NB4 (cell line): ENCODE measurements around the gene GGTA1.

Source experiments
- DNase-seq: peaks from one replicate; pipeline ENCODE4 v3.0.0; 2010; ENCODE audit warnings: low read depth
- H3K4me3 ChIP-seq: one replicate; pipeline ENCODE4 v1.5.1; 2011; ENCODE audit warnings: mild to moderate bottlenecking, low read depth, low read length, moderate library complexity
- MYC ChIP-seq: IDR thresholded peaks from 2 replicates; pipeline ENCODE4 v1.6.1; 2011; ENCODE audit warnings: low read depth, low read length
- POLR2A ChIP-seq: IDR thresholded peaks from 2 replicates; pipeline ENCODE4 v1.6.1; 2011; ENCODE audit warnings: mild to moderate bottlenecking; ENCODE audit not compliant: insufficient read length; ENCODE audit errors: extremely low read depth
- TF ChIP-seq, protein P1 (sequence below): IDR thresholded peaks from 2 replicates; pipeline ENCODE4 v1.6.1; 2011; ENCODE audit warnings: low read depth, low read length
- TF ChIP-seq, protein P2 (sequence below): IDR thresholded peaks from one replicate; pipeline ENCODE4 v1.5.1; 2012; ENCODE audit warnings: low read depth, low read length

GGTA1 gene

DNA sequence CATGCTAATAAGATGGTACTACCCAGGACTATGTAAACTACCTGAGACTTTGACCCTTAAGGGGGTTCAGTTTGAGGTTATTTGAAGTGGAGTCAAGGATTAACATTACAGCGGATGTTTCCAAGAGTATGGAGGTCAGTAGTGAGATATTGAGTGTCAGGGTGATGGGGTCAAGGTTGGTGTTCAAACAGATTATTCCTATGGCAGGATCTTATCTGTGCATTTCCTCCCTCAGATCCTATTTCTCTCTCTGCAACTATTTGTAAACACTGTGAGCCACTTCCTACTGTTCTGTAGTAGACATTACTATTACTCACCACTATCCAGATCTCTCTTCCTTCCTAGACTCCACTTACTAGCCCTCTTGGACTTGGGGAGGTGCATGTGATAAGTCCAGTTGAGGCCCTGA, 75.6 kb downstream of the GGTA1 start:
- DNase-seq, result no peak
- TF ChIP-seq POLR2A, result no peak
- TF ChIP-seq, protein P1, sequence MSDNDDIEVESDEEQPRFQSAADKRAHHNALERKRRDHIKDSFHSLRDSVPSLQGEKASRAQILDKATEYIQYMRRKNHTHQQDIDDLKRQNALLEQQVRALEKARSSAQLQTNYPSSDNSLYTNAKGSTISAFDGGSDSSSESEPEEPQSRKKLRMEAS, result no peak
- TF ChIP-seq MYC, result no peak
- TF ChIP-seq, protein P2, sequence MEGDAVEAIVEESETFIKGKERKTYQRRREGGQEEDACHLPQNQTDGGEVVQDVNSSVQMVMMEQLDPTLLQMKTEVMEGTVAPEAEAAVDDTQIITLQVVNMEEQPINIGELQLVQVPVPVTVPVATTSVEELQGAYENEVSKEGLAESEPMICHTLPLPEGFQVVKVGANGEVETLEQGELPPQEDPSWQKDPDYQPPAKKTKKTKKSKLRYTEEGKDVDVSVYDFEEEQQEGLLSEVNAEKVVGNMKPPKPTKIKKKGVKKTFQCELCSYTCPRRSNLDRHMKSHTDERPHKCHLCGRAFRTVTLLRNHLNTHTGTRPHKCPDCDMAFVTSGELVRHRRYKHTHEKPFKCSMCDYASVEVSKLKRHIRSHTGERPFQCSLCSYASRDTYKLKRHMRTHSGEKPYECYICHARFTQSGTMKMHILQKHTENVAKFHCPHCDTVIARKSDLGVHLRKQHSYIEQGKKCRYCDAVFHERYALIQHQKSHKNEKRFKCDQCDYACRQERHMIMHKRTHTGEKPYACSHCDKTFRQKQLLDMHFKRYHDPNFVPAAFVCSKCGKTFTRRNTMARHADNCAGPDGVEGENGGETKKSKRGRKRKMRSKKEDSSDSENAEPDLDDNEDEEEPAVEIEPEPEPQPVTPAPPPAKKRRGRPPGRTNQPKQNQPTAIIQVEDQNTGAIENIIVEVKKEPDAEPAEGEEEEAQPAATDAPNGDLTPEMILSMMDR, result no peak
- H3K4me3 ChIP-seq, result no peak overlapping the region

DNA sequence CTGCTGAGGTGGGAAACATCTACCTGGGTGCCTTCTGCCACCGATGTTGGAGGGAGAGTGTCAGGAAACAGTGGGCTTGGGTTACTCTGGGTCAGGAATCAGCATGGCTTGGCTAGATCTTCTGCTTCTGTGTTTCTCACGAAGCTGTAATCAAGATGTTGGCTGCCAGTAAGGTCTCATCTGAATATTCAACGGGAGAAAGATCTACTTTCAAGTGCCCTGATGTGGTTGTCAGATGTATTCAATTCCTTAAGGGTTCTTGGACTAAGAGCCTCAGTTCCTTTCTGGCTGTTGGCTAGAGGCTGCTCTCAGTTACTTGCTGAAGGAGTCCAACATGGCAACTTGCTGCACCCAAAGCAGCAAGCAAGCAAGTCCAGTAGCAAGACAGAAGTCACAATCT, 87.7 kb downstream of the GGTA1 start:
- TF ChIP-seq, protein P2, result no peak
- TF ChIP-seq POLR2A (no peak), MYC (no peak)
- TF ChIP-seq, protein P1, result no peak
- H3K4me3 ChIP-seq, result no peak overlapping the region
- no peak for DNase-seq

DNA sequence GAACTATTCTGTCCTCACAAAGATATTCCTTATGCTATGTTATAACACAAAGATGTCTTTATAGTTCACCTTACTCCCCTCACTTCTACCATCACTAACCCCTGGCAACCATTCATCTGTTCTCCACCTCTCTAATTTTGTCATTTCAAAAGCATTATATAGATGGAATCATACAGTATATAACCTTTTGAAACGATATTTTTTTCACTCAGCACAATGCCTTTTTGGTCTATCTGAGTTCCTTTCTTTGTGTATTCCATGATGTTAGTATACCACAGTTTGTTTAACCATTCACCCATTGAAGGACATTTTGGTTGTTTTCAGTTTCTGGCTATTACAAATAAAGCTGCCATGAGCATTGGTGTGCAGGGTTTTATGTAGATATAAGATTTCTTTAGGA, 93.7 kb downstream of the GGTA1 start:
- no peak for DNase-seq
- TF ChIP-seq, protein P1, result no peak
- no peak for TF ChIP-seq MYC
- no peak for TF ChIP-seq POLR2A
- TF ChIP-seq, protein P2, result no peak
- no peak overlapping the region for H3K4me3 ChIP-seq
